GM10248 (cell line): ENCODE measurements around the gene OAS1.

Experiments used
- CTCF ChIA-PET: fragments of 300-600 bp; sonication (Branson Sonifier 250); formaldehyde crosslinking; extraction: SDS; loops from one replicate; lab custom pipeline; 2021; ENCODE audit warnings: antibody characterized with exemption; lab: Yijun Ruan, JAX
- POLR2A ChIA-PET: fragments of 350-650 bp; sonication (Branson Sonifier 250); formaldehyde crosslinking; extraction: SDS; loops from one replicate; lab custom pipeline; 2020; ENCODE audit warnings: antibody characterized with exemption; lab: Yijun Ruan, JAX
- DNase-seq: peaks from one replicate; pipeline ENCODE4 v3.0.0; 2012; ENCODE audit errors: extremely low spot score
- CTCF ChIP-seq: IDR thresholded peaks from 2 replicates; pipeline ENCODE4 v1.5.1; 2012; ENCODE audit warnings: mild to moderate bottlenecking, low read depth; ENCODE audit errors: extremely low read depth, missing control alignments, control extremely low read depth

The OAS1 gene

GRCh38 chr12:112906712-112907414, at the start of gene OAS1:
Gene OAS1 (plus strand): TSS chr12:112906962. CDS start chr12:112907040, 78 bp downstream.
- DNase-seq, result peak; percentile 76
- ChIA-PET CTCF (interaction anchor here (0.7 to 2.4 kb wide), 10 partner anchors 9 to 246 kb away, joined by 3 to 12 read pairs (median 4); no protein-coding TSS in a partner anchor), POLR2A (interaction anchor here (1.3 to 1.6 kb wide), 2 partner anchors 10 to 71 kb away, joined by 3 to 4 read pairs; partner anchors contain the start of gene OAS2)
- no peak for TF ChIP-seq CTCF

- no peak for DNase-seq
- ChIA-PET POLR2A (no interaction called here), CTCF (interaction anchor here (1.4 kb wide), 1 partner anchor 133 kb away, joined by 3 read pairs; no protein-coding TSS in a partner anchor)
- TF ChIP-seq CTCF, result no peak
Measured at GRCh38 chr12:112859291-112859690, 47.5 kb upstream of the OAS1 start.

GRCh38 chr12:112860181-112860580, 46.6 kb upstream of the OAS1 start:
- no peak for TF ChIP-seq CTCF
- POLR2A ChIA-PET, result no interaction called here
- CTCF ChIA-PET, result interaction anchor here (1.0 kb wide), 1 partner anchor 602 kb away, joined by 3 read pairs; no protein-coding TSS in a partner anchor
- DNase-seq, result no peak

GRCh38 chr12:112861284-112861683, 45.5 kb upstream of the OAS1 start:
- no peak for TF ChIP-seq CTCF
- DNase-seq, result no peak
- ChIA-PET POLR2A (no interaction called here), CTCF (interaction anchor here (0.7 to 1.3 kb wide), 2 partner anchors 8 to 19 kb away, joined by 3 read pairs; no protein-coding TSS in a partner anchor)

- POLR2A ChIA-PET, result interaction anchor here (0.5 kb wide), 1 partner anchor 929 kb away, joined by 9 read pairs; no protein-coding TSS in a partner anchor
- TF ChIP-seq CTCF, result no peak
- CTCF ChIA-PET, result interaction anchor here (0.8 to 1.3 kb wide), 4 partner anchors 9 to 37 kb away, joined by 3 read pairs; no protein-coding TSS in a partner anchor
- DNase-seq, result no peak
Measured at GRCh38 chr12:112862636-112863290, 44.0 kb upstream of the OAS1 start.

DNA sequence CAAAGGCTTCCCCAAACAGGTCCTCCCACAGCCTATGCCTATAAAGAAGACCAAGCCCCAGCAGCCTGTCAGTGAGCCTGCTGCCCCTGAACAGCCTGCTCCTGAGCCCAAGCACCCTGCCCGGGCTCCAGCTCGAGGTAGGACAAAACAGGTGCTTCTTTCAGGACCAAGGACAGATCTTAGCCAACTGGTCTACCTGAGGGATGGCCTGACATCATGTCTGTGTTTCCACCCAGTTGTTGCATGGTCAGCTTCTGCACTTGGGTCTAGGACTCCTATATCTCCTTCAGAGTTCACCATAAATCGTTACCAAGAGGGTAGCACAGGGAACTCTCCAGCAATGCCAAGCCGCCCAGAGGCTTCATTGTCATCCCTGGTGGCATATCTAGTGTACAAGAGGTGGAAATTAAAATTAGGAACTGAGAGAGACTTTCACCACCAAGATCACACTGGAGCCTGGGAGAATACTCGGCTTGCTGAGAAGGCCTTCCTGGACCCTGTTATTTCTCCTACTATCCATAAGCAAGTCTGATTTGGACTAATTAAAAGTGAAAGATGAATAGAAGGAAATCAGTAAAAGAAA, 38.2 kb upstream of the OAS1 start:
- DNase-seq, result peak; percentile 26
- TF ChIP-seq CTCF, result no peak
- POLR2A ChIA-PET, result no interaction called here

More for the DNA sequence above, 38.2 kb upstream of the OAS1 start:
- CTCF ChIA-PET, result no interaction called here
